ENCODE measurements around the gene ERLIN1.

The ERLIN1 gene

DNA sequence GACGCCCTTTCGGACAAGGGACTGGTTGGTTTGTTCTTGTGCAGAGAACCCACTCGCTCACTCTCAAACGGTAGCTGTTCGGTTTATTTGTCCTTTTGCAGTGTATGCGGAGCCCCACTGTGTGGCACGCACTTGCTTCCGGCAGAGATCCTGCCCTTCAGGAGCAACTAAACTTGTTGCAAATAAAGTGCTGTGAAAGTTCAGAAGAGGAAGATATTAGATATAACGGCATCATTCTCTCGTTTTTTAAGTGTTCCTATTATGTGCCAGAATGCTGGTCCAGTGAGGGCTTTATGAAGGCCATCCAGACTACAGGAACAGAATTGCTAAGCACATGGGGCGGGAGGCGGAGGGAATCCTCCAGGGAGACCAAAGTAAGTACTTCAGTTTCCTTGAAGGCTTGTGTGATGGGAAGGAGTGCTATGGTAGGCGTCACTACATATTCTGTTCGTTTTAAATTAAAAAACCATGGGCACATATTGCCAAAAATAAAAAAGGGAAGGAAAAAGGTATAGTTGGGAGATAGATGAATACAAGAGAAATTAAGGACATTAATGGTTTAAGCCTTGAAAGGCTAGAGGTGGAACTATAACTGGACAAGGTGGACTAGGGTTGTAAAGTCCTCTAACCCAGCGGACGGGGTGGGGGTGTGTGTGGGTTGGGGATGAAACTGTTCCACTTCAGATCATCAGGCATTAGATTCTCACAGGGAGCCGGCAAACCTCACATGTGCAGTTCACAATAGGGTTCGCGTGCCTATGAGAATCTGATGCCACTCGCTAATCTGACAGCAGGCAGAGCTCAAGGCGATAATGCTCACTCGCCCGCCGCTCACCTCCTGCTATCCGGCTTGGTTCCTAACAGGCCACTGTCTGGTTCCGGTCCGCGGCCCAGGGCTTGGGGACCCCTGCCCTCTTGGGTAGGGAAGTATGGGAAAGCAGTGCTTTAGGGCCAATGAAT, 704 bp upstream of the ERLIN1 start:
- no peak for DNase-seq (ENCODE audit: low spot score)
- Histone ChIP-seq H3K4me1 (ENCODE audit: control insufficient read depth in 2 of 2, insufficient read depth in 1 of 2, low read depth in 1 of 2, low read length in 2 of 2) (peaks cover 2 to 13% of the 10 kb centered on the region in 2 donors), H2AFZ (ENCODE audit: low read length) (peak overlapping the region; percentile 97), H3K4ac (ENCODE audit: low read length) (no peak overlapping the region), H3K27ac (replicated peaks; ENCODE audit: low read length) (peak overlapping the region; percentile 64), H3K4me2 (ENCODE audit: insufficient read depth, low read length, poor library complexity, severe bottlenecking) (peak overlapping the region; percentile 58), H2AK5ac (ENCODE audit: low read depth, low read length) (no peak overlapping the region), H3K18ac (ENCODE audit: low read length) (peak overlapping the region; percentile 20), H3K36me3 (replicated peaks in 1 of 2; ENCODE audit: control insufficient read depth in 2 of 2, insufficient read depth in 2 of 2, low read length in 2 of 2) (peaks cover 9 to 72% of the 10 kb centered on the region in 2 donors), H2BK5ac (ENCODE audit: low read length) (no peak overlapping the region), H3K14ac (ENCODE audit: low read length) (no peak overlapping the region), H3K9me3 (replicated peaks in 1 of 2; ENCODE audit: control insufficient read depth in 2 of 2, insufficient read depth in 1 of 2, low read depth in 1 of 2, low read length in 2 of 2) (peaks cover 0 to 8% of the 10 kb centered on the region in 2 donors), H2BK12ac (ENCODE audit: low read length) (no peak overlapping the region), H3K23ac (ENCODE audit: low read depth, low read length, poor library complexity) (no peak overlapping the region), H3K9ac (ENCODE audit: low read depth, low read length, poor library complexity) (no peak overlapping the region), H2BK15ac (ENCODE audit: low read length) (no peak overlapping the region), H2BK120ac (ENCODE audit: low read depth, low read length) (peak overlapping the region; percentile 4), H4K91ac (ENCODE audit: low read depth, low read length, poor library complexity) (no peak overlapping the region), H3K79me1 (ENCODE audit: low read depth, low read length) (no peaks in the 10 kb centered on the region), H3K4me3 (ENCODE audit: low read length in 2 of 2) (peak overlapping the region; percentile 85 to 90), H4K8ac (ENCODE audit: low read depth, low read length) (no peak overlapping the region), H3K27me3 (ENCODE audit: control insufficient read depth in 3 of 3, insufficient read depth in 3 of 3, low read depth in 1 of 3, low read length in 3 of 3) (no peaks in the 10 kb centered on the region)
- WGBS, 2 donors (ENCODE audit: extremely low coverage in 2 of 2, insufficient read length in 2 of 2, insufficient replicate concordance in 1 of 2) = no CpG with 5 or more reads among the region's 28 CpGs

DNA sequence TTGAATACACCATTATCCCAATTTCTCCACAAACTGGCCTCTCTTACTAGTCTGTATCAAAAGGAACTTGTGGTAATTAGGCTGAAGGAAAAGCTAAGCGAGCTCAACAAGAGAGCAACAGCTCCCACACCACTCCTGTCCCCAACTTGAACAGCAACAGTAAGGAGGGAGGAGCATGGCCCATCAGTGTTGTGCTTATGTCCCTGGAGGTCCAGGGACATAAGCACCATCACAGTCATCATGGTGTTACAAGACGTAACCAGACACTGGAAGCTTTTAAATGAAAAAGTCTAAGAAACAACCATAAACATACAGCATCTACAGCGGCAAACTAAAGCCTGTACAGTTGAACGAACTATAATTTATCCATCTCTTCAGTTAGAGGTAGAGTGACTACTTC, 989 bp downstream of the ERLIN1 start:
- Histone ChIP-seq H3K9me3 (replicated peaks in 1 of 2; ENCODE audit: control insufficient read depth in 2 of 2, insufficient read depth in 1 of 2, low read depth in 1 of 2, low read length in 2 of 2) (peaks cover 0 to 8% of the 10 kb centered on the region in 2 donors), H3K4me1 (ENCODE audit: control insufficient read depth in 2 of 2, insufficient read depth in 1 of 2, low read depth in 1 of 2, low read length in 2 of 2) (peaks cover 2 to 13% of the 10 kb centered on the region in 2 donors), H2BK15ac (ENCODE audit: low read length) (no peak overlapping the region), H2AK5ac (ENCODE audit: low read depth, low read length) (no peak overlapping the region), H2BK120ac (ENCODE audit: low read depth, low read length) (no peak overlapping the region), H4K91ac (ENCODE audit: low read depth, low read length, poor library complexity) (no peak overlapping the region), H3K14ac (ENCODE audit: low read length) (no peak overlapping the region), H3K27me3 (ENCODE audit: control insufficient read depth in 3 of 3, insufficient read depth in 3 of 3, low read depth in 1 of 3, low read length in 3 of 3) (no peaks in the 10 kb centered on the region), H3K4me2 (ENCODE audit: insufficient read depth, low read length, poor library complexity, severe bottlenecking) (peak overlapping the region; percentile 92), H2AFZ (ENCODE audit: low read length) (peak overlapping the region; percentile 97), H4K8ac (ENCODE audit: low read depth, low read length) (no peak overlapping the region), H3K4me3 (ENCODE audit: low read length in 2 of 2) (peak overlapping the region in 1 of 2 donors; percentile 90), H3K4ac (ENCODE audit: low read length) (no peak overlapping the region), H2BK12ac (ENCODE audit: low read length) (no peak overlapping the region), H3K9ac (ENCODE audit: low read depth, low read length, poor library complexity) (no peak overlapping the region), H2BK5ac (ENCODE audit: low read length) (no peak overlapping the region), H3K79me1 (ENCODE audit: low read depth, low read length) (no peaks in the 10 kb centered on the region), H3K36me3 (replicated peaks in 1 of 2; ENCODE audit: control insufficient read depth in 2 of 2, insufficient read depth in 2 of 2, low read length in 2 of 2) (peaks cover 2 to 72% of the 10 kb centered on the region in 2 donors), H3K23ac (ENCODE audit: low read depth, low read length, poor library complexity) (no peak overlapping the region), H3K27ac (replicated peaks; ENCODE audit: low read length) (no peak overlapping the region), H3K18ac (ENCODE audit: low read length) (no peak overlapping the region)
- DNase-seq (ENCODE audit: low spot score) = no peak
- no CpG with 5 or more reads among the region's 4 CpGs for WGBS, 2 donors (ENCODE audit: extremely low coverage in 2 of 2, insufficient read length in 2 of 2, insufficient replicate concordance in 1 of 2)

DNA sequence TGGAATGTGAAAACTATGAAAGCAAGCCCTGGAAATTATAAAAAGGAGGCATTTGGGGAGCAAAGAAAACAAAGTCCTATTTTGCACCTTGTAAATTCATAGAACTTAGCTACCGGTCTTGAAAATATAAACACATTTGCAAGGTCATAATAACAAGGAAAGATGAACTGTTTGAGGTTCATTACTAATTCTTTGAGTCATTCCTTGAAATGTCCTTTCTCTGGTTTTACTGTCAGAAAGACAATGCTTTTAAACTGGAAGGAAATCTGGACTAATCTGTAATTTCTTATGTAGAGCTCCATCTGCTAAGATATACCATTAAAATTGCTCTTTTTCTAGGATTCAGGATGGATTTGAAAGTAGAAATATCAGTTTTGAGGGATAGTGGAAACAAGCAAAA, 1.4 kb downstream of the ERLIN1 start:
- no peak for DNase-seq (ENCODE audit: low spot score)
- H3K4ac ChIP-seq (ENCODE audit: low read length) = no peak overlapping the region
- no peaks in the 10 kb centered on the region for H3K79me1 ChIP-seq (ENCODE audit: low read depth, low read length)
- H3K9me3 ChIP-seq (replicated peaks in 1 of 2; ENCODE audit: control insufficient read depth in 2 of 2, insufficient read depth in 1 of 2, low read depth in 1 of 2, low read length in 2 of 2) = peaks cover 0 to 8% of the 10 kb centered on the region in 2 donors
- no peak overlapping the region for H2BK120ac ChIP-seq (ENCODE audit: low read depth, low read length)
- no peak overlapping the region for H3K14ac ChIP-seq (ENCODE audit: low read length)
- H4K91ac ChIP-seq (ENCODE audit: low read depth, low read length, poor library complexity) = no peak overlapping the region
- H2AK5ac ChIP-seq (ENCODE audit: low read depth, low read length) = no peak overlapping the region
- no peak overlapping the region for H3K9ac ChIP-seq (ENCODE audit: low read depth, low read length, poor library complexity)
- H2AFZ ChIP-seq (ENCODE audit: low read length) = peak overlapping the region; percentile 97
- H2BK5ac ChIP-seq (ENCODE audit: low read length) = no peak overlapping the region
- H2BK12ac ChIP-seq (ENCODE audit: low read length) = no peak overlapping the region
- H2BK15ac ChIP-seq (ENCODE audit: low read length) = no peak overlapping the region
- H3K18ac ChIP-seq (ENCODE audit: low read length) = no peak overlapping the region
- no peaks in the 10 kb centered on the region for H3K27me3 ChIP-seq (ENCODE audit: control insufficient read depth in 3 of 3, insufficient read depth in 3 of 3, low read depth in 1 of 3, low read length in 3 of 3)
- H3K23ac ChIP-seq (ENCODE audit: low read depth, low read length, poor library complexity) = no peak overlapping the region
- H3K36me3 ChIP-seq (replicated peaks in 1 of 2; ENCODE audit: control insufficient read depth in 2 of 2, insufficient read depth in 2 of 2, low read length in 2 of 2) = peaks cover 2 to 72% of the 10 kb centered on the region in 2 donors
- no CpG with 5 or more reads among the region's 1 CpG for WGBS, 2 donors (ENCODE audit: extremely low coverage in 2 of 2, insufficient read length in 2 of 2, insufficient replicate concordance in 1 of 2)
- peak overlapping the region; percentile 92 for H3K4me2 ChIP-seq (ENCODE audit: insufficient read depth, low read length, poor library complexity, severe bottlenecking)
- H3K27ac ChIP-seq (replicated peaks; ENCODE audit: low read length) = no peak overlapping the region
- peak overlapping the region in 1 of 2 donors; percentile 90 for H3K4me3 ChIP-seq (ENCODE audit: low read length in 2 of 2)
- no peak overlapping the region for H4K8ac ChIP-seq (ENCODE audit: low read depth, low read length)
- peaks cover 2 to 13% of the 10 kb centered on the region in 2 donors for H3K4me1 ChIP-seq (ENCODE audit: control insufficient read depth in 2 of 2, insufficient read depth in 1 of 2, low read depth in 1 of 2, low read length in 2 of 2)

- H3K9me3 ChIP-seq (replicated peaks in 1 of 2; ENCODE audit: control insufficient read depth in 2 of 2, insufficient read depth in 1 of 2, low read depth in 1 of 2, low read length in 2 of 2) = peaks cover 0 to 8% of the 10 kb centered on the region in 2 donors
- no peak for DNase-seq (ENCODE audit: low spot score)
- H3K79me1 ChIP-seq (ENCODE audit: low read depth, low read length) = no peaks in the 10 kb centered on the region
- H2BK5ac ChIP-seq (ENCODE audit: low read length) = no peak overlapping the region
- no peak overlapping the region for H2AFZ ChIP-seq (ENCODE audit: low read length)
- H3K18ac ChIP-seq (ENCODE audit: low read length) = no peak overlapping the region
- H3K4me3 ChIP-seq (ENCODE audit: low read length in 2 of 2) = no peak overlapping the region
- H4K91ac ChIP-seq (ENCODE audit: low read depth, low read length, poor library complexity) = no peak overlapping the region
- peaks cover 2 to 71% of the 10 kb centered on the region in 2 donors for H3K36me3 ChIP-seq (replicated peaks in 1 of 2; ENCODE audit: control insufficient read depth in 2 of 2, insufficient read depth in 2 of 2, low read length in 2 of 2)
- no peak overlapping the region for H4K8ac ChIP-seq (ENCODE audit: low read depth, low read length)
- H2BK12ac ChIP-seq (ENCODE audit: low read length) = no peak overlapping the region
- H3K27me3 ChIP-seq (ENCODE audit: control insufficient read depth in 3 of 3, insufficient read depth in 3 of 3, low read depth in 1 of 3, low read length in 3 of 3) = no peaks in the 10 kb centered on the region
- H3K27ac ChIP-seq (replicated peaks; ENCODE audit: low read length) = no peak overlapping the region
- H3K23ac ChIP-seq (ENCODE audit: low read depth, low read length, poor library complexity) = no peak overlapping the region
- no peak overlapping the region for H2AK5ac ChIP-seq (ENCODE audit: low read depth, low read length)
- H3K4ac ChIP-seq (ENCODE audit: low read length) = no peak overlapping the region
- no peak overlapping the region for H3K4me2 ChIP-seq (ENCODE audit: insufficient read depth, low read length, poor library complexity, severe bottlenecking)
- H3K4me1 ChIP-seq (ENCODE audit: control insufficient read depth in 2 of 2, insufficient read depth in 1 of 2, low read depth in 1 of 2, low read length in 2 of 2) = peaks cover 2 to 13% of the 10 kb centered on the region in 2 donors
- no CpG with 5 or more reads among the region's 3 CpGs for WGBS, 2 donors (ENCODE audit: extremely low coverage in 2 of 2, insufficient read length in 2 of 2, insufficient replicate concordance in 1 of 2)
- H2BK120ac ChIP-seq (ENCODE audit: low read depth, low read length) = no peak overlapping the region
- peak overlapping the region; percentile 17 for H3K9ac ChIP-seq (ENCODE audit: low read depth, low read length, poor library complexity)
- H2BK15ac ChIP-seq (ENCODE audit: low read length) = no peak overlapping the region
- H3K14ac ChIP-seq (ENCODE audit: low read length) = no peak overlapping the region
These were observed 2.3 kb downstream of the ERLIN1 start for GRCh38 chr10:100183481-100183880.

Measured in neuronal stem cell (in vitro differentiated cells).